Adrenal gland (tissue), 5 donors: ENCODE results near the gene WWC2.

Experiments
- POLR2A ChIP-seq, 2 donors: fragments of 450-650 bp; IDR thresholded peaks; one replicate each; pipeline ENCODE4 v1.6.1; 2017; ENCODE audit warnings: antibody characterized with exemption in 2 of 2, mild to moderate bottlenecking in 2 of 2, moderate library complexity in 1 of 2
- TF ChIP-seq, protein P1 (sequence below), 6 experiments: fragments of 450-650 bp in 4 of 6; fragments of 200-600 bp in 2 of 6; sonication (generic) in 1 of 6; IDR thresholded peaks; 1 replicate in 5 of 6; 2 replicates in 1 of 6; pipeline versions ENCODE4 v1.5.1 to v1.8.0; 2016 to 2021; ENCODE audit warnings: antibody characterized with exemption in 6 of 6, mild to moderate bottlenecking in 2 of 6, moderate library complexity in 1 of 6
- donor health status: DM: no; HTN: no; CAD: no.

DNA sequence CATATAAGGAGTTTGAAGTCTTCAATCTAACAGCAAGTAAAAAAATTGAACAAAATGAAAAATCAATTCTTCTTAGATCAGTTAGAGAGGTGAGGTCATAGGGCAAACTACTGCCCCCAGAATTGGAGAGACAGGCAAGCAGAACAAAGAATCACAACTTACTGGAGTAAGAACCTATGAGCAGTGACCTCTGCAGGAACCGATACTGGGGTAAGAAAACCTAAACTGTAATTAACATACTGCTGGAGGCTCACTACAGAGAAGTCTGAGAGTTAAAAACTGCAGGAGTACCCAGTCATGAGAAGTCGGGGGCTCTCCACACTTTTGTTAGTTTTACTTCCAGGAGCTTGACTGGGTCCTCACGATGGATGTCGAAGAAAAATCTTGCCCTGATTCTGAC lies 205.0 kb downstream of the WWC2 start:
- TF ChIP-seq, protein P1, sequence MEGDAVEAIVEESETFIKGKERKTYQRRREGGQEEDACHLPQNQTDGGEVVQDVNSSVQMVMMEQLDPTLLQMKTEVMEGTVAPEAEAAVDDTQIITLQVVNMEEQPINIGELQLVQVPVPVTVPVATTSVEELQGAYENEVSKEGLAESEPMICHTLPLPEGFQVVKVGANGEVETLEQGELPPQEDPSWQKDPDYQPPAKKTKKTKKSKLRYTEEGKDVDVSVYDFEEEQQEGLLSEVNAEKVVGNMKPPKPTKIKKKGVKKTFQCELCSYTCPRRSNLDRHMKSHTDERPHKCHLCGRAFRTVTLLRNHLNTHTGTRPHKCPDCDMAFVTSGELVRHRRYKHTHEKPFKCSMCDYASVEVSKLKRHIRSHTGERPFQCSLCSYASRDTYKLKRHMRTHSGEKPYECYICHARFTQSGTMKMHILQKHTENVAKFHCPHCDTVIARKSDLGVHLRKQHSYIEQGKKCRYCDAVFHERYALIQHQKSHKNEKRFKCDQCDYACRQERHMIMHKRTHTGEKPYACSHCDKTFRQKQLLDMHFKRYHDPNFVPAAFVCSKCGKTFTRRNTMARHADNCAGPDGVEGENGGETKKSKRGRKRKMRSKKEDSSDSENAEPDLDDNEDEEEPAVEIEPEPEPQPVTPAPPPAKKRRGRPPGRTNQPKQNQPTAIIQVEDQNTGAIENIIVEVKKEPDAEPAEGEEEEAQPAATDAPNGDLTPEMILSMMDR (IDR thresholded peaks at IDR 0.05), result no peak
- TF ChIP-seq POLR2A (IDR thresholded peaks at IDR 0.05), result no peak
